Measurements from ENCODE around the gene ASCL5. TPM values are rescaled to one million over a fixed set of nuclear protein-coding genes. Genes with fewer than 3 reads are reported as not detected.

ASCL5 gene
- total and polyA plus RNA-seq, 2 of the 13 experiments (the other 11 are each of a cell fraction or from before 2014, with no cell fraction given), result not detected

- Histone ChIP-seq H3K27ac (ENCODE audit: extremely low read length, insufficient read depth, low read length) (no peak overlapping the region), H3K9ac (ENCODE audit: insufficient read depth, low read depth, low read length) (no peak overlapping the region), H3K36me3 (replicated peaks in 1 of 2; ENCODE audit: control insufficient read depth in 1 of 2, insufficient read depth in 2 of 2, low read length in 2 of 2) (peaks cover 32 to 98% of the 10 kb centered on the region in 2 experiments), H4K20me1 (ENCODE audit: insufficient read depth, low read length) (0 out of 2 replicates have a peak, but pooled peaks cover 4% of the 10 kb centered on the region), H3K4me3 (replicated peaks in 1 of 3; ENCODE audit: insufficient read depth in 1 of 3, low read depth in 2 of 3, low read length in 3 of 3) (no peak overlapping the region), H3K27me3 (ENCODE audit: control insufficient read depth in 1 of 2, insufficient read depth in 2 of 2, low read length in 2 of 2) (no peaks in the 10 kb centered on the region), H2AFZ (ENCODE audit: low read length) (no peak overlapping the region), H3K79me2 (ENCODE audit: insufficient read depth, low read length) (no peaks in the 10 kb centered on the region), H3K4me1 (ENCODE audit: insufficient read depth, low read length) (no peaks in the 10 kb centered on the region), H3K9me3 (ENCODE audit: low read length) (no peaks in the 10 kb centered on the region), H3K4me2 (ENCODE audit: low read depth, low read length) (no peak overlapping the region)
- FAIRE-seq (no peak), DNase-seq (ENCODE audit: low spot score) (no peak), ATAC-seq (no peak)
- ChIA-PET CTCF (ENCODE audit: low intra/inter-chr PET ratio, low total read pairs) (no interaction called here), POLR2A (no interaction called here)
- no TSS peak for BruUV-seq (replicated peaks)
- no peak for TF ChIP-seq ZNF660 (CRISPR knock-in tag; IDR thresholded peaks at IDR 0.05; ENCODE audit: borderline replicate concordance, low read depth)
- no peak for TF ChIP-seq CENPT (CRISPR knock-in tag; IDR thresholded peaks at IDR 0.05; ENCODE audit: low read depth)
- TF ChIP-seq ZNF260 (CRISPR knock-in tag; IDR thresholded peaks at IDR 0.05; ENCODE audit: borderline replicate concordance, low read depth), result no peak
- no peak for TF ChIP-seq ZNF143 (CRISPR knock-in tag; IDR thresholded peaks at IDR 0.05)
- TF ChIP-seq MXD4 (CRISPR knock-in tag; IDR thresholded peaks at IDR 0.05), result no peak
- TF ChIP-seq, protein P1, sequence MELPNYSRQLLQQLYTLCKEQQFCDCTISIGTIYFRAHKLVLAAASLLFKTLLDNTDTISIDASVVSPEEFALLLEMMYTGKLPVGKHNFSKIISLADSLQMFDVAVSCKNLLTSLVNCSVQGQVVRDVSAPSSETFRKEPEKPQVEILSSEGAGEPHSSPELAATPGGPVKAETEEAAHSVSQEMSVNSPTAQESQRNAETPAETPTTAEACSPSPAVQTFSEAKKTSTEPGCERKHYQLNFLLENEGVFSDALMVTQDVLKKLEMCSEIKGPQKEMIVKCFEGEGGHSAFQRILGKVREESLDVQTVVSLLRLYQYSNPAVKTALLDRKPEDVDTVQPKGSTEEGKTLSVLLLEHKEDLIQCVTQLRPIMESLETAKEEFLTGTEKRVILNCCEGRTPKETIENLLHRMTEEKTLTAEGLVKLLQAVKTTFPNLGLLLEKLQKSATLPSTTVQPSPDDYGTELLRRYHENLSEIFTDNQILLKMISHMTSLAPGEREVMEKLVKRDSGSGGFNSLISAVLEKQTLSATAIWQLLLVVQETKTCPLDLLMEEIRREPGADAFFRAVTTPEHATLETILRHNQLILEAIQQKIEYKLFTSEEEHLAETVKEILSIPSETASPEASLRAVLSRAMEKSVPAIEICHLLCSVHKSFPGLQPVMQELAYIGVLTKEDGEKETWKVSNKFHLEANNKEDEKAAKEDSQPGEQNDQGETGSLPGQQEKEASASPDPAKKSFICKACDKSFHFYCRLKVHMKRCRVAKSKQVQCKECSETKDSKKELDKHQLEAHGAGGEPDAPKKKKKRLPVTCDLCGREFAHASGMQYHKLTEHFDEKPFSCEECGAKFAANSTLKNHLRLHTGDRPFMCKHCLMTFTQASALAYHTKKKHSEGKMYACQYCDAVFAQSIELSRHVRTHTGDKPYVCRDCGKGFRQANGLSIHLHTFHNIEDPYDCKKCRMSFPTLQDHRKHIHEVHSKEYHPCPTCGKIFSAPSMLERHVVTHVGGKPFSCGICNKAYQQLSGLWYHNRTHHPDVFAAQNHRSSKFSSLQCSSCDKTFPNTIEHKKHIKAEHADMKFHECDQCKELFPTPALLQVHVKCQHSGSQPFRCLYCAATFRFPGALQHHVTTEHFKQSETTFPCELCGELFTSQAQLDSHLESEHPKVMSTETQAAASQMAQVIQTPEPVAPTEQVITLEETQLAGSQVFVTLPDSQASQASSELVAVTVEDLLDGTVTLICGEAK (IDR thresholded peaks at IDR 0.05), result no peak
- TF ChIP-seq, protein P1 (CRISPR knock-in tag; IDR thresholded peaks at IDR 0.05), result no peak
- intact Hi-C loops (cut with micrococcal nuclease; ENCODE audit: unreplicated experiment), result no loop called here
- in situ Hi-C loops (cut with HindIII; ENCODE audit: extremely low pct_ligation_motif_present, low pct_unique_long_range_greater_than_20kb), result no loop called here
- WGBS (ENCODE audit: low lambda C conversion rate), result 91% methylated on average over 14 of the region's 18 CpGs
Measured at GRCh38 chr1:201143726-201144635, 17.0 kb upstream of the ASCL5 start.
